IPS DF 4.7 (cell line): ENCODE data around the gene MRAS.

ENCODE experiments used
- DNase-seq: peaks from one replicate; pipeline ENCODE4 v3.0.0-alpha.2; 2013; ENCODE audit warnings: low spot score; ENCODE audit errors: extremely low read depth

MRAS gene

DNA sequence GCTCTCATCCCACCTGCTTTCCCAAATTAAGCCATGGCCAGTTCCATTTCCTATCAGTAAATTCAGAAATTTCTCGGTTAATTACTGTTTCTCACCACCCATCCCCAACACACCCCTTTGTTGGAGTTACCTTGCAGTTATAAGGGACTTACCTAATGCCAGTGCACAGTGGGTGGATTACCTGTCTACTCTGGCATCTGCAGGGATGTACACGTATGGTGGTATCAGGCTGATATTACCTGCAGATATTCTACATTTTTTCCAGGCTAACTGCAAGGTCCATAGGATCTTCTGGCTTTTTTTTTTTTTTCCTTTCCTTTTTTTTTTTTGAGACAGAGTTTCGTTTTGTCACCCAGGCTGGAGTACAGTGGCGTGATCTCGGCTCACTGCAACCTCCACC lies 7.9 kb upstream of the MRAS start:
- no peak for DNase-seq

DNA sequence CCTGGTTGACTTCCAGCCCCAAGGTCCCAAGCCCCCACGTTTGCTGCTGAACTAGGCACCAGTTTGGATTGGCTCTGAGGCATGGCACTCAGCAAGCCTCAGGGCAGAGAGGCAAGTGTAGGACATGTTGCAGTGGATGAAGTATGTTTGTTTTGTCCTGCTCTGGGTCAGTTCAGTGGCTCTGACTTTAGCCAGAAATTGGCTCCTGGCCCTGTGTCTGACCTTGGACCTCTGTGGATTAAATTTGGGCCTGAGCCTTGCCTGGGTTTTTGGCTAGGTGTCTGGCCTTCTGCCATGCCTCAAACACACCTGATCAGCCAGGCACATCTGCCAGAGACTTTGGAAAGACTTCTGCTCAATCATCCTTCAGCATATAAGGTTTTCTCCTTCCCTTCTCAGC lies 3.6 kb upstream of the MRAS start:
- no peak for DNase-seq

DNA sequence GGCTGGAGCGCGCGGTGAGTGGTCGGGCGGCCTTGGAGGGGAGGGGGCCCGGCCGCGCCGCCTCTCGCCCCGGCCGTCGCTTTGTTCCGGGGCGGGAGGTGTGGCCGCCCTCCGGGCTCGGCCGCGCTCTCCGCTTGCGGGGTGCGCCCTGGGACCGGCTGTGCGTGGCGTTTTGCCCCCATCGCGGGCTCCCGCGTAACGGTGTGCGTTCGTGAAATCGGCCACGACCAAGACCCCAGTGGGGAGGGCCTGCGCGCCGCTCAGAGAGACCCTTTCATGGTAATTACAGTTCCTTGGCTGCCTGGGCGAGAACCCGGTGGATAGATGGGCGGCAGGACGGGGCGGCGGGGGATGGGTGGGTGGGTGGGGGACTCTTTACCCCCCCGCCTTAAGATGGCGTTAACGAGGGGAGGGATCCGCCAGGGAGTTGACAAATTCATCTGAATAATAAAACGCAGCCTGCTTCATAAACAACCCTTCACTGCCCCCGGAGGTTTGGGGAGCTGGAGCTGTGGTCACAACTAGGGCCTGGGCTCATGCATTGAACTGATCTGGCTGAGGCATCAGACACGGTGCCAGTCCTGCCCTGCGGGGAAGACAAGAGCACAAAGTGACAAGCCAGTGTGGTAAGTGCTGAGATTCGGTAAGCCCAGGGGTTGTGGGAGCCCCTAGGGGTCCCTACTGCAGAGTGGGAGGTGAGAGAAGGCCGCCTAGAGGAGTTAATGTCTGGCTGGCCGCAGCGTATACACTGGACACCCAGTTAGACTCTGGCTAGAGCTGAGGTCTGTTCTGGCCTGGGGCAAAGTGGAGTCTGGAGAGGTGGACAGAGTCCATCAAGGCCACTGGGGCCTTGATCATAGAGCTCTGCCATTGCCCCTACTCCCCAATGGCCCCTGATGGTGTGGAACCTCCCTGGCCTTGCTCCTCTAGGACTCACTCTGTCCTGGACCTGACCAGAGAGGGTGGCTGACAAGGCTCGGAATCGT lies 668 bp downstream of the MRAS start:
- DNase-seq: no peak

DNA sequence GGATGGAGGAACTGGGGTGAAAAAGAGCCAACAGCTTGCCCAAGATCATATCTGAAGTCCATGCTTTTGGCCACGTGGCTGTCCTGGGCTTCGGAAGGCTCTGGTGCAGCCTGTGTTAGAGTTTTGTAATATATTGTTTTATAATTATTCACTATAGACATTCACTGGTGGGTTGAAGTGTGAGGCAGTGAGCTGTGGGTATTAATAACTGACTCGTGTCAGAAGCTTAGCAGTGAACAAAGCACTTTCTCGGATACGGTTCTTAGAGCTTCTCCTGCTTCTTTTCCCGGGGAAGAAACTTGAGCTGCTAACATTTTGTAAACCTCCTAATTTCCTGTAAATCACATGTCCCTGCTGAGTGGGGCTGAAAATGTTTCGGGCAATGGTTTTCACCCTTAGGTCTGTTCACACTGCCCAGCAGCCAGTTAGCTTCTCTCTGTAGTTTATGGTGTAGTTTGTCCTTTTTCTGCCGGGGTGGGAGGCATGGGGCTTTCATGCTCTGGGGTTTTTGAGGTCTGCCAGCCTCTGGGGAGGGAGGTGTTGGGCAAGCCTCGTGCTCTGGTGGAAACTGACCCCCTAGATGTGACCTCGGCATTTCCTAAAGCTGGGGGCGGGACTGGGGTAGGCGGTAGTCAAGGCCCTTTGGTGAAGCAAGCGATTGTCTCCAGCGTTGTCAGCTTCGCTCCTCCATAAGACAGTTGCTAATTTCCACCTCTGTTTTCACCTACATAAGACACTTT lies 1.7 kb downstream of the MRAS start:
- no peak for DNase-seq

DNA sequence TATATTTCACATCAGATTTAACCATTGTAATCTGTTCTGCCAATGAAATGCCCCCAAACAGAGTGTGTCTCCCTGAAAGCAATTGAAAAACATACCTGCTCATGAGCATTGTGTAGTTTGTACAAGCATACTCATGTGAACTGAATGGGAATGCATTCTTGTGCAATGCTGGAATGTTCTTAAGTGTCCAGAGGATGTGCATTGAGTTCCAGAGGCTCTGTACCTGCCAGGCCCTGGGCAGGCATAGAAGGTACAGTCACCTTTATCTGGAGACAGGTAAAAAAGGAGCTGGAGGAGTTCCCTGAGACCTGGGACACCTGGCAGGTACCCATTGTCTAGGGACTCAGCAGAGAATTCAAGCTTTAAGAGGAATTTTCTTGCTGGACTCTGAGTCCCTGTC lies 2.8 kb downstream of the MRAS start:
- DNase-seq: no peak

DNA sequence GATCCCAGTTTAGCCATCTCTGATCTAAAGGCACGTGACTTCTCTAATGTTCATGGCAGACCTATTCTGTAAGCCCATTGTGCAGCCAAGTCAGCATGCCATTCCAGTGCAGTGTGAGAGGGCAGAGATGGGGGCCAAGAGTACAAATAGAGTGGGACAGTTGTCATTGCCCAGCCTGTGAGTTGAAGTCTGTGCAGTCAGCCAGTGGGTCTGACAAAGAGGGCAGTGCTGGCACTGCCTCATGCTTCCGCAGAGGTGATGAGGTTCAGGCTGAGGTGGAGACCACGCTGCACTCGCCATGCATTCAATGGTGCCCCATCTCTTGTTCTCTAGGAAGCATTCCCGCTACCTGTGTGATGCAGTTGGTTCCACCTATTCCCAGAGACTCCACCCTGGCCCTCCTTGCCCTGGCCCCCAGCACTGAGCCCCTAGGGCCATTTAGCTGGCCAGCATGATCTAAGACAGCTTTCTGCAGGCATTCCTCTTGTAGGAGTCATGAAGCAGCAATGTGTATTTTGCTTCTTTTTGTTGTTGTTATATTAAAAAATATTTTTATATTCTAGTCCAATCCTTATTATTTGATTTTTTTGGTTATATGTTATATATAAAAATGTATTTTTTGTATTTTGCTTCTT lies 3.7 kb downstream of the MRAS start:
- no peak for DNase-seq

DNA sequence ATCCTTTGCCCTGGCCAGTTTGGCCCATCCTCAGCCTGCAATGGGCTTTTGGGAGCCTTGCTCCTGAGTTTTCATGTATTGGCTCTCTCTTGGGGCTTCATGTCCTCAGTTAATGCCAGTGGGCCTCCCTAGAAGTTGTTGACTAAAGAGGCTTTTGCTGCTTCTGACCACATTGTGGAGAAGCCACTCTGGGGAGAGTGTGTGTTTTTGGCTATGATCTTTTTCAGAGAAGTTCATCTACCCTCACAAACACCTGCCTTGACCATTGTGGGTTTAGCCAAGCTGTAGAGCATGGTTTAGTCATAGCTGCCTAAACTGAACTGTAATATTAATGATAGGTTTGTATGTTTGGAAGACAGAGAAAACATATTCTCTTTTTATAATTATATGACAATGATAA lies 6.0 kb downstream of the MRAS start:
- DNase-seq: no peak

DNA sequence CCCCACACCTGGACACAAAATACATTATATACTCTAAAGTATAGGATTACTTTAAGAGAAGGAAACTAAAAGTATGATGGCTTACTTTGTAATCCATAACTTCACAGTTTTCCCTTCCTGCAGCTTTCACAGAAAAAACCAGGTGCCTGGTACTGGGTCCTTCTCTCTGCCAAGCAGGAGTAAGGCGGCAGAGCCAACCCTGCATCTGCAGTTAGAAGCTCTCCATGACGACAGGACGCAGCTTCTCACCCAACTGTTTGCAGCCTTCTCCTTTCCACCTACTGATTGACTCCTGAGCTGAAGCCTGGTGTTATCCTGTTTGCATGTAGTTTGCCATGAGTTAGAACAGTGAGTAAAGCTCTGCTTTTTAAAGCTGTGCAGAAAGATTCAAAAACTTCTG lies 6.7 kb downstream of the MRAS start:
- no peak for DNase-seq

DNA sequence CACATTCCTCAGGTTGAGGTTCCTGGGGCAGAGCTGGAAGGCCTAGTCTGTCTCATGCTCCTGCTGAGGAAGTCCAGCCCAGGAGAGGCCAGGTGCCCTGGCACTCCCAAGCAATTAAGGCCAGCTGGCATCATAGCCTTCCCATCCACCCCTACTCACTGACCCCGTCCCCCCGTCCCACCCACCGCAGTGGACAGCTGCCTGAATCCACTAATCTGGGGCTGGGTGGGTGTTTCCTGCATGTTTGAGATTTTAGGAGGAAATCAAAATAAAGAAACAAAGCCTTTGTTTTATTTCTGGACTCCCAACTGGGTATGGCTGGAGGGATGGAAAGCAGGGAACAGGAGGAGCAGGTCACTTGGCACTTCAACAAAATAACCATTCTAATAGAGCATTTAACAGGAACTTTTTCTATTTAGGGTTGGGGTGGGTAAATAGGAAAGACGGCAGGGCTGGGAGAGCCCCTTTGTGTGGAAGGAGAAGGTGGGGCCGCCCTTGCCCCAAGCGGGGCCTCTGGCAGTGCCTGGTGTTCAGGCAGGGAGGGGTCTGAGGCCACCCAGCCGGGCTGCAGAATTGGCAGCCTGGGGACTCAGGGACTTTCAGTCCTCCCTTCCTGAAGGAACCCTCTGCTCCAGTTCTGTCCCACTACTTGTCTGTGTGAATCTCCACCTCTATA lies 8.5 kb downstream of the MRAS start:
- DNase-seq: no peak

DNA sequence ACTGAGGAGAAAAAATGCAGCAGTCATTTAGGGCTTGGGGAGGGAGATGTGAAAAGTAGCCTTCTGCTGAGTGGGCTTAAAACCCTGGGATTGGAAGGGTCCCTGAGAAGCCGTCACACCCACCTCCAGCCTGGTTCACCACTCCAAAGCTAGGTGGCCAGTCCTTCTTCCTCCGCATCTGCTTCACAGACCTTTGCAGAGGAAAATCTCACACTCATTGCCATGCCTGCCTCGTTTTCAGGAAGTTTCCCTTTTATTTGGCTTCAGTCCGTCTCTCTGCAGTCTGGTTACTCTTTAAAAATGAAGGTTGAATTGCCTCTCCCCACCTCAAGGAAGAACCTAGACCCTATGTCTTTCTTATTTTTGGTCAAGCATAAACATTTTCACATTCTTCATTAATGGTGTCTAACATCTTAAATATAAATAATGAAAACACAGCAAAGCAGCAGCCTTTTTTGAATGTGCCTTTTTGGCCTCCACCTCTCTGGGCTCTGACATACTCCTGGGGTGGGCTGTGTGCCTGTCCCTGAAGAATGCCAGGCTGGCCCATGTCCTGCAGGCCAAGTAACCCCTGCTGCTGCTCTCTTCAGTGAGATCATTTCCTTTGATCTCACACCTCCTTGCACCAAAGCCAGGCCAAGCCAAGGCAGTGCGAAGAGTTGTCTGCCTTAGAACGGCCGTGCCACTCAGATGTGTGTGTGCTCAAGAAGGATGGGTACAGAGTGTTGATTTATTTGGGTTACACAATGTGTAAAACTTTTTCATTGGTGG lies 11.0 kb downstream of the MRAS start:
- DNase-seq: no peak

DNA sequence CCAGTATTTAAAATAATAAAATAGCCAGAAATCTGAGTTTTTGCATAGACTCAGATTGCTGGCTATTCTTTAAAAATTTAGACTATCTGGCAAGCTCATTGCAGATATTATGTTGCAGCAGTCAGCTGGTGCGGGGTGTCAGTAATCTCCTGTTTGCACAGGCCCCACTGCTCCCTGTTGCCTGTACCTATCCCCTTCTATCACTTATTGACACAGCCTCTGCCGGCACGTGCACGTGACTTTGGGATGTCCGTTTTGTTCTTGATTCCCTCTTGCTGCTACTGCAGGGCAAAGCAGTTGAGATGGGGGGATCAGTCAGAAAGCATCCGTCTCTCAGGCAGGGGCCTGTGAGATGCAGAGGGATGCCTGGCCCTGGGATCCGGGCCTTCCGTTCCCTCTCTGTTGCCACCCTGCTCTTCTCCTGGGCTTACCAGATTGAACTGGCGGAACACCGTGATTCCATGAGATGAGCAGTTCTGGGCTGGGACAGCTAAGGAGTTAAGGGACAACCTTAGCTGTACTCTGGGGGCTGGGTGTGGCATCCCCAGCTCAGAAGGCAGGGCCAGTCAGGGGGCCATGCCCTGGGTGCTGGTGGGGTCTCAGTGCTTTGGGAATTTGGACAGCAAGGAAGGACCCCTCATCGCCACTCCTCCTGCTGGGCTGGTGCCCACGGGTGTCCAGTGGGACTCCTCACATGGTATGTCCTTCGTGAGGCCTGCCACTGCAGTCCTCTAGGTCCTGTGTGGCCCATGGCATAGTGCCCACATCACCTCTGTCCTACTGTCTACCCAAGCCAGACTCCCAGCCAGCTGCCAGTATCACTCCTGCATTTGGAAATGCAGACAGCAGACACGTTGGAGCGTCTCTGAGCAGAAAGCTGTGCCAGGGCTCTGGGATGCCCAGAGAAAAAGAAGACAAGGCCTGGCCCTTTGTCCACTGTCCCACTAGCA lies 11.8 kb downstream of the MRAS start:
- no peak for DNase-seq

DNA sequence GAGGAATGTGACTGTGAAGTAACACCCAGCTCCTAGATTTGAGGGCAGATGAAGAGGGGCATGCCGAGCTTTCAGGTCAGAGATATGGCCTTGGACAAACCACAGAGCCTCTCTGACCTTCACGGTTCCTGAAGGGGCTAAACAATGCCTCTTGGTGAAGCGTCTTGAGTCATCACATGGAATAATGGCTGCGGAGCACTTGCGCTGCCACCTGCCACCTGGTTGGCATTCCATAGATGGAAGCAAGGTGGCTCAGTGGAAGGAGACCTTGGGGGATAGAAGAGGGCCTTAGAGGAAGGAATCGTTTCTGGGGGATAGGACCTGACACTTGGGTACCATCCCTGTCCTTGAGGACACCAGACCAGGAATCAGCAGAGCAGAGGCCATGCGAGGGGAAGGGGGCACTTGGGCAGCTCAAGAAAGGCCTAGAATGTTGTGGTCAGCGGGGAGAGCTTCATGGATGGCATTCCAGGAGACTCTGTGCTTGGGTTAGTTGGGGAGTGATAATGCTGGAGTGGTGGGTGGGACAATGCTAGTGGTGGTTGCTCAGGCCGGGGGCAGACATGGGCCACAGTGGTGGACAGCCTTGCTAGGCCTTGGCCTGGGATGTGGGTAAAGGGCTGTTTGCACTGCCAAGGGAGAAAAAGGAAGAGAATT lies 12.6 kb downstream of the MRAS start:
- DNase-seq: no peak

DNA sequence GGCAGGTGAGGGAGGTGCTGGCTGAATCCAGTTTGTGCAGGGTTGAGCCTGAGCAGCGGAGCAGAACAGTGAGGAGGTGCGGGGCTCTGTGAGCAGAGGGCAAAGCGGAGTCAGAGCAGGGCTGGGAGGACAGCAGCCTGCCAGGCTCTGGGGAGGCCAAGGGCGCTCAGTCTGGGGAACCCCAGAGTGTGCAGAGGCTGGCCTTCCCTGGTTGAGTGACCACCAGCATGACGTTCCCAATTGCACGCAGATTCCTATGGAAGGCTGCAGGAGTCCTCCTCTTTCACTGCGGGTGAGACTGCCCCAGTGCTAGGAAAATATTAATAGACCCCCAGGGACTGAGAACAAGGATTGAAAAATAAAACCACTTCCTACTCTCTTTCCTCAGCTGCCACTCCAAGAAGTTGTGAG lies 13.2 kb downstream of the MRAS start:
- DNase-seq: no peak

DNA sequence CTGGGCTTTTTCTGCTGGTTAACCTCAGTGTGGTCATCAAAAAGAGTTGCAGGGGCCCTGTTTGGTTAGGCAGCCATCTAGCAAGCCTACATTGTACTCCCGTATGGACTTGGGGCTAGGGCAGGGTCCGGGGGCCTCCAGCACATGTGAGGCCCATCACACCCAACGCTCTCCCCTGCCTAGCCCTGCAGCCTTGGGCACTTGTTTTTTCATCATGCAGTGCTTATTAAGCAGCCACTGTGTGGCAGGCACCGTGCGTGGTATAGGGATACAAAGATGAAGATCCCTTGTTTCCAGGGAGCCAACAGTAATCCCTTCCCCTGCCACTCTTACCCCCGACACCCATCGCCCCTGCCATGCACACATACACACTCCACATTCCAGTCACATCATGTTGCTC lies 14.2 kb downstream of the MRAS start:
- no peak for DNase-seq

DNA sequence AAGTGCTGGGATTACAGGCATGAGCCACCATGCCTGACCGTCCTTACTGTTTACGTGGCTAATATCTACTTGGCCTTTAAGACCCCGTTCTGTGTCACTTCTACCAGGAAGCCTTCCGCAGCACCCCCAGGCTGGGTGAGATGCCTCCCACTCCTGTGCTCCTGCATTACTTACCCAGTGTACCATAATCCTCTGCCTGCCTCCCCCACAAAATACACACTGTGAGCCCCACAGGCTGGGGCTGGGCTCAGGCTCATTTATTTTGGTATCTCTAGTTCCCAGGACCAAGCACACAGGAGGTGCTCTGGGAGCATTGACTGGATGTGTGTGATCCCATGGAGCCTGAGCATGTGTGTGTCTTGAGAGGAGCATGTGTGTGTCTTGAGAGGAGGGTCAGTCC lies 14.9 kb downstream of the MRAS start:
- no peak for DNase-seq

DNA sequence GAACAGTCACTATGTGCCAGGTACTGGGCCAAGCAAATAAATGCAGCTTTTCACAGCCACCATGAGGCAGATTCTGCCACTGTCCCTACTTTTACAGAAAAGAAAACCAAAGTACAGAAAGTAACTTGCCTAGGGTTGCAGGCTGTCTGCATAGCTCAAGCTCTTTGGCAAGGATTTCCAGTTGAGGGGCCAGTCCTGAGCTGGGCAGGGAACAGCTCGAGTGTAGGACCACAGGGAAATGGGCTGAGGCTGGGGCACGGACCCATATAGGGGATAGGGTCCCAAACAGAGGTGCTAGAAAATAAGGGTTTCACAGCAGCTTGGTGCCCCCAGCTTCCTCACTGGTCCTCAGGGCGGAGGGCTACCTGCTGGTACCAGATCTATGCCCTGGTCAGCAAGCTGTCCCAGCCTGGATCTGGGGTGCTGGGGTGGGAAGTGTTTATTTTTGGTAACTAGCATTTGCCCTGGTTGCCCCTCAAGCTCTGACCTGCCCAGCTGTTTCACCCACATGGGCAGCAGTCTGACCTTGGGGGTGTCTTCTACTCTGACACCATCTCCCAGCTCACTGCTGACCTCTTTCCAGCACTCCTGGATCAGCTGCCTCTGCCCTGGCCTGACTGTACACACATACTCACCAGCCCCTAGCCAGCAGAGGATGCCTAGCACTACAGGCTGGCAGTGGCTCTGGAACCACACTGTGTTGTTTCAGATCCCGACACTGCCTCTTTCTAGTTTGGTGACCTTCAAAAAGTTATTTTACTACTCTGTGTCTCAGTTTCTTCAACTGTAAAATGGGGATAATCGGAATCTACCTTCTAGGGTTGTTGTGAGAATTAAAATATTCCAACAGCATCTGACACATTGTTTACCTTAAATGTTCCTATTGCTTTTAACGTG lies 16.2 kb downstream of the MRAS start:
- DNase-seq: no peak

DNA sequence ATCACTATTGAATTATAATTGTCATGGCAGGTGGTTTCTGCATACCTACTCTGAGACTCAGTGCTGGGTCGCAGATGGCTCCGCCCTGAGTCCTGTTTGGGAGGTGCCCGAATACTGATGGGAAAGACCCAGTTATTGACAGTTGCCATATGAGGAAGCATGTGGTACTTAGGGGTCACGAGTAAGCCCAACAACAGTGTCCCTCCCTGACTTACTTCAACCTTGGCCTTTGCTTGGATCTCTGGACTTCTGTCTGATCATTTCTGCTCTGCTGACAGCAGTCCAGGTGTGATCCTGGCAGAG lies 16.8 kb downstream of the MRAS start:
- DNase-seq: no peak

DNA sequence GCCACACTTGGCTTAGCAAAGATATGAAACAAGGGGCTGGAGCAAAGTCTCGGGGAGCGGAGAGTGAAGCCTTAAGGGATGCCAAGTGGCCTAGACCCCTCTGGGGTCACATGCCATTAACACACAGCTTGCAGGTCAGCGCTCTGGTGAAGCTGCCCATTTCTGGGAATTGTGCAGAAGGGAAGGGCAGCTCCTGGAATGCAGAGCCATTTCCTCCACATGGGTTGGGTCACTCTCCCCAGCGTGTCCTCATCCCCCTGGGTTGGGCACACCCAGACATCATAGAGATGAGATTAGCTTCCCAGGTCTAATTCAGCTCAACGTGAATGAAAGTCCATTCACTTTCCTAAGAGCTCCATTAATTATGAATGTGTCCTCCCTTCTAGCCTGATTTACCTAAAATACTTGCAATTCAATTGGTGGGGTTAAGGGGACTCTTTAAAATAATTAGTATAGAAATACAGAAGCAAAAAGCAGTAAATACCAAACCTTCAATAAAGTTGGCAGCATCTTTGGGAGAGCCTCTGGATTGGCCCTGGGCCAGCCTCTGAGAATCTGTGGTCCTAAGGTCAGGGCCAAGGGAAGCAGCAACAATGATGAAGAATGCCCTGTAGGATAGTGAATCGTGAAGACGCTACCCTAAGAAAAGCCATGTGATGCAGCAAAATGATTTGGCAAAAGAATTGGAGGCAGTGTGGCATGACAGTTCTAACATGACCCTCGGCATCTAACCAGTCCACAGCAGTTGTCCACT lies 17.8 kb downstream of the MRAS start:
- no peak for DNase-seq
